ENCODE data around the gene ATRIP. TPM values are rescaled to one million over a fixed set of nuclear protein-coding genes. Genes with fewer than 3 reads are reported as not detected.
A peak's percentile ranks its signal among the peaks of the same experiment; 100 is the strongest.

Gene ATRIP
- total RNA-seq, 4 donors from 2014 or later: 4.8 to 8.9 (median 7.1) TPM

- WGBS, 2 donors: 33 to 37% methylated on average over 7 of the region's 7 CpGs
- intact Hi-C loops (cut with DNase I): no loop called here
- TF ChIP-seq POLR2A (IDR thresholded peaks at IDR 0.05): no peak
- TF ChIP-seq CTCF (IDR thresholded peaks at IDR 0.05): peak in 1 of 6 experiments; percentile 15
- Histone ChIP-seq H3K36me3 (peaks cover 0 to 46% (median 20%) of the 10 kb centered on the region in 3 donors), H3K4me1 (peaks cover 11 to 46% (median 17%) of the 10 kb centered on the region in 3 donors), H3K4me3 (peak overlapping the region in 1 of 4 donors; percentile 8), H3K27me3 (no peaks in the 10 kb centered on the region), H3K9me3 (no peaks in the 10 kb centered on the region), H3K27ac (peak overlapping the region; percentile 64 to 88 (median 83))
- DNase-seq: no peak
Measured at GRCh38 chr3:48492461-48493202, 46.1 kb downstream of the ATRIP start.

GRCh38 chr3:48493203-48493501 lies 46.6 kb downstream of the ATRIP start:
- peaks cover 11 to 41% (median 17%) of the 10 kb centered on the region in 3 donors for H3K4me1 ChIP-seq
- H3K4me3 ChIP-seq: no peak overlapping the region
- DNase-seq: no peak
- 44 to 48% methylated on average over 3 of the region's 3 CpGs for WGBS, 2 donors
- H3K27me3 ChIP-seq: no peaks in the 10 kb centered on the region
- no peak for TF ChIP-seq CTCF (IDR thresholded peaks at IDR 0.05)
- TF ChIP-seq POLR2A (IDR thresholded peaks at IDR 0.05): no peak
- H3K9me3 ChIP-seq: no peaks in the 10 kb centered on the region
- peaks cover 0 to 51% (median 21%) of the 10 kb centered on the region in 3 donors for H3K36me3 ChIP-seq
- peak overlapping the region; percentile 64 to 88 (median 83) for H3K27ac ChIP-seq
- intact Hi-C loops (cut with DNase I): no loop called here

GRCh38 chr3:48500656-48501055 lies 54.1 kb downstream of the ATRIP start:
- Histone ChIP-seq H3K9me3 (no peaks in the 10 kb centered on the region), H3K27me3 (no peaks in the 10 kb centered on the region), H3K4me3 (peak overlapping the region in 1 of 4 donors; percentile 24), H3K36me3 (peaks cover 0 to 52% (median 22%) of the 10 kb centered on the region in 3 donors), H3K4me1 (peaks cover 35 to 58% (median 36%) of the 10 kb centered on the region in 3 donors), H3K27ac (peak overlapping the region; percentile 72 to 99 (median 96))
- WGBS, 2 donors: 16 to 80% methylated on average over 1 to 5 of the region's 5 CpGs
- intact Hi-C loops (cut with DNase I): loop anchor here (5.0 kb wide), 1 partner anchor 33 kb away; a partner anchor contains a TSS
- TF ChIP-seq CTCF (IDR thresholded peaks at IDR 0.05) (no peak), POLR2A (IDR thresholded peaks at IDR 0.05) (no peak)
- no peak for DNase-seq

GRCh38 chr3:48501196-48501595 lies 54.7 kb downstream of the ATRIP start:
- intact Hi-C loops (cut with DNase I): loop anchor here (5.0 kb wide), 1 partner anchor 34 kb away; a partner anchor contains a TSS
- Histone ChIP-seq H3K4me3 (peak overlapping the region in 1 of 4 donors; percentile 24), H3K36me3 (peaks cover 0 to 47% (median 17%) of the 10 kb centered on the region in 3 donors), H3K9me3 (no peaks in the 10 kb centered on the region), H3K27me3 (no peaks in the 10 kb centered on the region), H3K4me1 (peaks cover 35 to 61% (median 40%) of the 10 kb centered on the region in 3 donors), H3K27ac (peak overlapping the region; percentile 72 to 99 (median 96))
- no peak for TF ChIP-seq POLR2A (IDR thresholded peaks at IDR 0.05)
- no peak for TF ChIP-seq CTCF (IDR thresholded peaks at IDR 0.05)
- DNase-seq: no peak
- 37 to 49% methylated on average over 5 to 6 of the region's 7 CpGs for WGBS, 2 donors

- intact Hi-C loops (cut with DNase I): loop anchor here (5.0 kb wide), 1 partner anchor 35 kb away; a partner anchor contains a TSS
- 32 to 38% methylated on average over 2 to 3 of the region's 5 CpGs for WGBS, 2 donors
- TF ChIP-seq POLR2A (IDR thresholded peaks at IDR 0.05): no peak
- no peak for TF ChIP-seq CTCF (IDR thresholded peaks at IDR 0.05)
Measured at GRCh38 chr3:48502121-48502520, 55.6 kb downstream of the ATRIP start.

More at GRCh38 chr3:48502121-48502520, 55.6 kb downstream of the ATRIP start:
- Histone ChIP-seq H3K27me3 (no peaks in the 10 kb centered on the region), H3K27ac (peak overlapping the region; percentile 95 to 99 (median 96)), H3K9me3 (no peaks in the 10 kb centered on the region), H3K36me3 (peaks cover 0 to 37% (median 10%) of the 10 kb centered on the region in 3 donors), H3K4me3 (peak overlapping the region in 2 of 4 donors; percentile 75 to 89), H3K4me1 (peaks cover 35 to 71% (median 49%) of the 10 kb centered on the region in 3 donors)
- no peak for DNase-seq
